ENCODE measurements around the gene TAF11L13.
"Not testable (repeated sequence)": the region's sequence is repeated elsewhere in the genome, so short reads cannot be mapped to it uniquely, and the experiment has no call there.

TAF11L13 gene

GRCh38 chr5:17631788-17632187, at the start of gene TAF11L13:
Gene TAF11L13, plus strand, starts transcription at chr5:17632088.
- DNase-seq: not testable (repeated sequence)

GRCh38 chr5:17585658-17586057, 46.2 kb upstream of the TAF11L13 start, which contains the start of gene TAF11L7:
Gene TAF11L7, minus strand, starts transcription at chr5:17585758.
- DNase-seq: not testable (repeated sequence)

- DNase-seq: not testable (repeated sequence)
These were observed 41.0 kb upstream of the TAF11L13 start, which contains the start of gene TAF11L8 for GRCh38 chr5:17590860-17591259. Gene TAF11L8, minus strand, starts transcription at chr5:17590960.

- not testable (repeated sequence) for DNase-seq
These were observed 37.6 kb upstream of the TAF11L13 start, which contains the start of gene TAF11L9 for GRCh38 chr5:17594255-17594654. Gene TAF11L9, minus strand, starts transcription at chr5:17594394.

- DNase-seq: not testable (repeated sequence)
These were observed 34.2 kb upstream of the TAF11L13 start, which contains the start of gene TAF11L10 for GRCh38 chr5:17597728-17598127. Gene TAF11L10, minus strand, starts transcription at chr5:17597828.

GRCh38 chr5:17603880-17604279, 28.0 kb upstream of the TAF11L13 start, which contains the start of gene TAF11L11:
Gene TAF11L11, plus strand, starts transcription at chr5:17604183.
- DNase-seq: not testable (repeated sequence)

GRCh38 chr5:17604951-17605350, 26.9 kb upstream of the TAF11L13 start:
- DNase-seq: no peak

- DNase-seq: not testable (repeated sequence)
These were observed 24.4 kb upstream of the TAF11L13 start for GRCh38 chr5:17607461-17607860.

- DNase-seq: not testable (repeated sequence)
These were observed 21.8 kb upstream of the TAF11L13 start, which contains the start of gene TAF11L12 for GRCh38 chr5:17610092-17610491. Gene TAF11L12, plus strand, starts transcription at chr5:17610392.

- DNase-seq: no peak
These were observed 16.8 kb upstream of the TAF11L13 start for GRCh38 chr5:17614872-17615605.

- DNase-seq: no peak
These were observed 12.5 kb upstream of the TAF11L13 start for GRCh38 chr5:17619354-17619753.

- DNase-seq: no peak
These were observed 11.3 kb upstream of the TAF11L13 start for GRCh38 chr5:17620627-17621026.

GRCh38 chr5:17625686-17626085, 6.2 kb upstream of the TAF11L13 start:
- DNase-seq: no peak

- no peak for DNase-seq
These were observed 2.3 kb downstream of the TAF11L13 start, which contains the start of gene TAF11L14 for GRCh38 chr5:17634160-17634559. Gene TAF11L14, plus strand, starts transcription at chr5:17634460.

- not testable (repeated sequence) for DNase-seq
These were observed 17.3 kb downstream of the TAF11L13 start for GRCh38 chr5:17649232-17649631.

- DNase-seq: not testable (repeated sequence)
These were observed 23.4 kb downstream of the TAF11L13 start for GRCh38 chr5:17655201-17655759.

GRCh38 chr5:17655921-17656320, 24.0 kb downstream of the TAF11L13 start:
- no peak for DNase-seq

- no peak for DNase-seq
These were observed 31.3 kb downstream of the TAF11L13 start for GRCh38 chr5:17663182-17663581.

- no peak for DNase-seq
These were observed 33.9 kb downstream of the TAF11L13 start for GRCh38 chr5:17665836-17666235.

- no peak for DNase-seq
These were observed 34.9 kb downstream of the TAF11L13 start for GRCh38 chr5:17666726-17667235.

- no peak for DNase-seq
These were observed 38.5 kb downstream of the TAF11L13 start for GRCh38 chr5:17670353-17670752.

- DNase-seq: no peak
These were observed 47.0 kb downstream of the TAF11L13 start for GRCh38 chr5:17678751-17679324.

GRCh38 chr5:17679597-17680203, 47.8 kb downstream of the TAF11L13 start:
- no peak for DNase-seq
